Mucosa of descending colon (tissue), 3 donors: ENCODE measurements around the gene CD200R1. TPM values are rescaled to one million over a fixed set of nuclear protein-coding genes. Genes with fewer than 3 reads are reported as not detected.

Experiments used
- ATAC-seq: fragments of 200-7000 bp; cut with Tn5 transposase; one replicate; pipeline ENCODE4 v1.9.1; 2020; ENCODE audit warnings: mild to moderate bottlenecking, moderate library complexity
- DNase-seq, 3 donors: peaks; one replicate each; pipeline ENCODE4 v3.0.0-alpha.2; 2020
- H3K36me3 ChIP-seq: fragments of 200-600 bp; one replicate; pipeline ENCODE4 v1.8.0; 2021; ENCODE audit warnings: low read depth, mild to moderate bottlenecking
- H3K4me1 ChIP-seq: fragments of 200-600 bp; one replicate; pipeline ENCODE4 v1.8.0; 2021; ENCODE audit warnings: low read depth, mild to moderate bottlenecking
- H3K4me3 ChIP-seq: fragments of 200-600 bp; one replicate; pipeline ENCODE4 v1.8.0; 2021; ENCODE audit warnings: mild to moderate bottlenecking
- H3K9me3 ChIP-seq: fragments of 200-600 bp; one replicate; pipeline ENCODE4 v1.8.0; 2021; ENCODE audit warnings: mild to moderate bottlenecking
- intact Hi-C, 2 donors: fragments of 100-400 bp; cut with DNase I in 1 of 2; cut with micrococcal nuclease in 1 of 2; formaldehyde crosslinking; loops; one replicate each; pipeline versions ENCODE4 v1.11.0 to v1.11.1; 2022; cut with DNase I, micrococcal nuclease
- total RNA-seq, 3 donors: library from RNA; stranded (reverse); fragmentation: NEBNext Ultra II Directional in 2 of 3; extraction: Animal tissue kit (Norgen Biotek cat#: 25700) in 2 of 3; gene quantifications; one replicate each; pipeline versions ENCODE4 v1.2.1 to v1.2.4, GENCODE V29; 2021 to 2023
- TF ChIP-seq, protein P1 (sequence below): fragments of 200-600 bp; IDR thresholded peaks from one replicate; pipeline ENCODE4 v1.8.0; 2022; ENCODE audit warnings: antibody characterized with exemption, mild to moderate bottlenecking
- donor health status: DM: no; HTN: no; CAD: no; lungs with moderate emphysema.
- donor health status: DM: no; HTN: no; CAD: no.
- donor health status: DM: no; HTN: yes; CAD: no.

CD200R1 gene
- total RNA-seq, 3 donors from 2014 or later: 0.52 to 2.6 (median 1.8) TPM

DNA sequence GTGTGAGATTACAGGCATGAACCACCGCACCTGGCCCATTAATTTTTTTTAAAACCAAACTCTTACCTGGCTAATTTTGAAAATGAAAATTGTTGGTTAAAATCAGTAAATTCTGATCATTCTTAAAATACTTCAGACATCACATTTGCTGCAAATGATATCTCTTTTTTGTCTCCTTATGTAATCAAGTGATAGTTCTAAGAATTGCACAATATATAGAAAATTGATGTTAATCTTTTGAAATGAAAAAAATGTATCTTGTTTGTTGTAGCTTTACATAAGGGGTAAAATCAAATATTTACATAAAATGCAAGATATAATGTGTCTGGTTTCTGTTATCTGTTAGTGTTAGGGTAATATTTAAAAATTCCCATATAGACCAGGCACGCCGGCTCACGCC, 20.9 kb upstream of the CD200R1 start:
- TF ChIP-seq, protein P1, sequence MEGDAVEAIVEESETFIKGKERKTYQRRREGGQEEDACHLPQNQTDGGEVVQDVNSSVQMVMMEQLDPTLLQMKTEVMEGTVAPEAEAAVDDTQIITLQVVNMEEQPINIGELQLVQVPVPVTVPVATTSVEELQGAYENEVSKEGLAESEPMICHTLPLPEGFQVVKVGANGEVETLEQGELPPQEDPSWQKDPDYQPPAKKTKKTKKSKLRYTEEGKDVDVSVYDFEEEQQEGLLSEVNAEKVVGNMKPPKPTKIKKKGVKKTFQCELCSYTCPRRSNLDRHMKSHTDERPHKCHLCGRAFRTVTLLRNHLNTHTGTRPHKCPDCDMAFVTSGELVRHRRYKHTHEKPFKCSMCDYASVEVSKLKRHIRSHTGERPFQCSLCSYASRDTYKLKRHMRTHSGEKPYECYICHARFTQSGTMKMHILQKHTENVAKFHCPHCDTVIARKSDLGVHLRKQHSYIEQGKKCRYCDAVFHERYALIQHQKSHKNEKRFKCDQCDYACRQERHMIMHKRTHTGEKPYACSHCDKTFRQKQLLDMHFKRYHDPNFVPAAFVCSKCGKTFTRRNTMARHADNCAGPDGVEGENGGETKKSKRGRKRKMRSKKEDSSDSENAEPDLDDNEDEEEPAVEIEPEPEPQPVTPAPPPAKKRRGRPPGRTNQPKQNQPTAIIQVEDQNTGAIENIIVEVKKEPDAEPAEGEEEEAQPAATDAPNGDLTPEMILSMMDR: no peak
- Histone ChIP-seq H3K4me3 (no peak overlapping the region), H3K9me3 (no peaks in the 10 kb centered on the region), H3K4me1 (peaks cover 10% of the 10 kb centered on the region), H3K36me3 (no peaks in the 10 kb centered on the region)
- DNase-seq (no peak), ATAC-seq (no peak)
- intact Hi-C loops: no loop called here

DNA sequence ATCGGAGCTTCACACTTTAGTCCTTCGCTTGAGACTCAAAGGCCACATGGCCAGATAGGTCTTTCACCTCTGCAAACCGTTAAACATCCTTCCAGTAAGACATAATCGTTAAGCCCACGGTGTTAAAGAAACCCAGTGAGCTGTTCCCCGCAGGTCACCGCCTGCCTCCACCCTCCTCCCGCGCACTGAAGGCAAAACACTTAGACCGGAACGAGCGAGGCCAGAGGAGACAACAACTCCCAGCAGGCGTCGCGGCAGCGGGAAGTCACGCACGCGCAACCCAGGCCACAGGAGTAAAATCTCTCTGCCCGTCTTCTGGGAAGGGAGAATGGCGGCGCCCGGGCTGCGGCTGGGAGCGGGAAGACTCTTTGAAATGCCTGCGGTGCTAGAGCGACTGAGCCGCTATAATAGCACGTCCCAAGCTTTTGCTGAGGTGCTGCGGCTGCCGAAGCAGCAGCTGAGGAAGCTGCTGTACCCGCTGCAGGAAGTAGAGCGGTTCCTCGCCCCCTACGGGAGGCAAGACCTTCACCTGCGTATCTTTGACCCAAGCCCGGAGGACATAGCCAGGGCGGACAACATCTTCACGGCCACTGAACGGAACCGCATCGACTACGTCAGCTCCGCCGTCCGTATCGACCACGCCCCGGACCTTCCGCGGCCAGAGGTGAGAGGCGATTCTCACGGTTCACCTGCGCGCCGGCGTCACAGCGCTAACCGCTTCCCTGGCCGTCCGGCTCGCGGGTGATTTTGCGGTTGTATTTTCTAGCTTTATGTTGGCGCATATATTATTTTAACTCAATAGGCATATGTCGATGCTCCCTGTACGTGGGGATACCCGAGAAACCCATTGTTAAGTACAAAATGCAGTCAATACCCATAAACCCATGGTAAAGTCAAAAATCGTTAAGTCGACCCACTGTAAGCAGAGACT, 16.0 kb upstream of the CD200R1 start, which contains the start of gene GTPBP8:
TSS of gene GTPBP8 (plus strand) at position 313 of the 931 bp plus-strand sequence. CDS start at position 329, 16 bp downstream.
- Histone ChIP-seq H3K4me1 (peaks cover 10% of the 10 kb centered on the region), H3K36me3 (no peaks in the 10 kb centered on the region), H3K4me3 (peak within 1 kb of the TSS; percentile 50), H3K9me3 (no peaks in the 10 kb centered on the region)
- TF ChIP-seq, protein P1: no peak
- intact Hi-C loops: no loop called here
- ATAC-seq (peak; percentile 98), DNase-seq (peak; percentile 94 to 95 (median 95))

DNA sequence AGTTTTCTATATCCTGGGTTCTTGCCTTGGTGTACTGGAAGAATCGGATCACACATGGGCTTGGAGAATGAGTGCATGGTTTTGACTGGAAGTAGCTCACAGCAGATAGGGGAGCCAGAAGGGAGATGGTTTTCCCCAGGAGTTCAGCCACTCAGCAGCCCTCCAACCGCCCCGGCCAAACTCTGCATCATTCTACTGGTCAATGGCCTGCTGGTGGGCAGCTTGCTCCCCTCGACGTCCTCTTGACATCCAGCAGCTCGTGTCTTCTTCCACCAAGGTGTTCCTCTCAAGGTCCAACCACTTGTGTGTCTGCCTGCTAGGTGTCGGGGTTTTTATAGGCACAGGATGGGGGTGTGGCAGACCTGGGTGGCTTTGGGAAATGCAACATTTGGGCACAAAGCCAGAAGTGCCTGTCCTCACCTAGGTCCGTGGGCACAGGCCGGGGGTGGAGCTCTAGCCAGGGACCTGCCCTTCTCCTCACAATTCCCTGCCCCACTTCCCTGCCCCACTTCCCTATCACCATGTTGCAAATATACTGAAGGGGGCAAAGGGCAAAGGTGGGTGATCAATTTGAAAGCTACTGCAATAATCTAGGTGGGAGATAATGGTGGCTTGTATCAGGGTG, 12.9 kb upstream of the CD200R1 start:
- H3K9me3 ChIP-seq: no peaks in the 10 kb centered on the region
- ATAC-seq (no peak), DNase-seq (peak in 1 of 3 donors; percentile 30)
- no peaks in the 10 kb centered on the region for H3K36me3 ChIP-seq
- no peak overlapping the region for H3K4me3 ChIP-seq
- TF ChIP-seq, protein P1: no peak
- intact Hi-C loops: no loop called here
- H3K4me1 ChIP-seq: peaks cover 10% of the 10 kb centered on the region

DNA sequence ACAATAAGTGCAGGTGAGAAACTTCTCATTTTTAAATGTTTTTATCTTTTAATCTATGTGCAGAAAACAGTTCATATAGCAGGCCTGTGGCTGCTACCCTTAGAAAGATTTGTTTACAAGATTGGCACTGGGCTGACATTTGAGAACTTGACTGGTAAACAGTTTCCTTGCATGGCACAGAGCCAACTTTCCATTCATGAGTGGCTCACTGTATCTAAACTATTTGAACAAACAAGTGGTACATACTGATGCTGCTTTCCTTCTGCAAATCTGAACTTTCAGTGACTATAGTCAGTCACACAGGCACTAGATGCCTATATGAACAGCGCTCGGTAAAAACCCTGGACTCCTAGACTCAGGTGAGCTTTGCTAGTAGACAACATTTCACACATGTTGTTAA, 9.6 kb upstream of the CD200R1 start:
- TF ChIP-seq, protein P1: no peak
- H3K4me1 ChIP-seq: no peaks in the 10 kb centered on the region
- peak in 1 of 3 donors; percentile 40 for DNase-seq
- H3K9me3 ChIP-seq: no peaks in the 10 kb centered on the region
- H3K4me3 ChIP-seq: no peak overlapping the region
- intact Hi-C loops: no loop called here
- peak; percentile 45 for ATAC-seq
- no peaks in the 10 kb centered on the region for H3K36me3 ChIP-seq

DNA sequence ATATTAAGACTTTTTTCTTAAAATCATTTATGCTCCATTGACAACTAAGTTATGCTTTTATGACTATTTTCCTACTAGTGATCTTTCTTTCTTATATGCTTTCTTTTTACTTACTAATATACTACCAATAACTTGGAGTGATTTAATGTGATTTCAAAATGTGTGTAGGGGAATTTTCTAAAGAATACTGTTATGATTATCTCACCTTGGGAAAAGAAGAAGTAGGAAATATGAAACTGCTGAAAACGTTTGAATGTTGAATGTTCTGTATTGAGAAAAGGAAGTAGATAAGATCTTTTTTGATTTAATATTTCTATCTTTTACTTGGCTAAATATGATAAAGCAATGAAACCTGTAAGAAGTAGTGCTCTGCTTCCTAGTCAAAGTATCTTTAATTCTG, 7.8 kb upstream of the CD200R1 start:
- intact Hi-C loops: no loop called here
- DNase-seq: no peak
- Histone ChIP-seq H3K36me3 (no peaks in the 10 kb centered on the region), H3K4me1 (no peaks in the 10 kb centered on the region), H3K9me3 (no peaks in the 10 kb centered on the region), H3K4me3 (no peak overlapping the region)
- ATAC-seq: no peak
- TF ChIP-seq, protein P1: no peak
